Stimulated activated CD4-positive, alpha-beta T cell treated with anti-CD3 and anti-CD28 coated beads, Interleukin-1b, Interleukin-23, amount 100 ng/mL, for 24 hours (primary cell): ENCODE results near the gene ZSWIM7.
A peak's percentile ranks its signal among the peaks of the same experiment; 100 is the strongest.

Source experiments
- DNase-seq, 4 experiments: peaks; one replicate each; pipeline ENCODE4 v3.0.0-alpha.2; 2020; ENCODE audit warnings: low read depth in 4 of 4, low spot score in 1 of 4

The ZSWIM7 gene

DNA sequence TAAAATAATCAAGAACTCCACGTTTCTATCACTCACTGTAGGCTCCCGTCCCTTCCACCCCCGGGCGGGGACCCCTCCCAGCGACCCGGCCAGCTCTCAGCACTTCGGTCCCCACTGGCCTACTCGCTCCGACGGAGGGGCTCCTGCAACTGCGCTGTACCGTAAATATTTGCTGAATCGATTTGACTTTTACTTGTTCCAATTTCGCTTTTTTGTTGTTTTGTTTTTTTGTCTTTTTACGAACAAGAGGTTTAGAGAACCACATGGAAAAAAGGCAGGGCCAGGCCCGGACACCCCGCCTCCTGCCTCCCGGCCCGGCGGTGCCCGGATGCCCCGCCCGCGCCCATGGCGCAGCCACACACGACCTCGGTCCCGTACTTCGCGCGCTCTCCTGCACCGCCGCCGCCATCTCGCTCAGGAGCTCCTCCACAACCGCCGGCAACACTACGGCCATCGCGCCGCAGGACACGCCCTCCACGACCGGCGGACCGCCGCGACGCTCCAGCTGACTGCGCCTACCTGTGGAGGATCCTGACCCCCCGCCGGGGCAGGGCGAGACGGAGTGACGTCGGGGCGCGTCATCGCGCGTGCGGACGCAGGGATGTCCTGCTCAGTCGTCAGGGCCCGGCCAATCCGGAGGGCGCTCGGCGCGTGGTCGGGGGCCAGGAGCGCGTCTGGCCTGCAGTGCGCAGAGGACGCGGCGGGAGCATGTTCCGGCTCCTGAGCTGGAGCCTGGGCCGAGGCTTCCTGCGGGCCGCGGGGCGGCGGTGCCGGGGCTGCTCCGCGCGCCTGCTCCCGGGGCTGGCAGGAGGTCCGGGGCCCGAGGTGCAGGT lies at the start of gene ZSWIM7, which contains the start of gene TTC19:
TSS of gene ZSWIM7 (minus strand) at position 564 of the 833 bp plus-strand sequence. CDS start at position 454, 110 bp downstream.
TSS of gene TTC19 (plus strand) at position 684 of the 833 bp plus-strand sequence. CDS start at position 709, 25 bp downstream.
- DNase-seq, result peak; percentile 77 to 94 (median 84)

DNA sequence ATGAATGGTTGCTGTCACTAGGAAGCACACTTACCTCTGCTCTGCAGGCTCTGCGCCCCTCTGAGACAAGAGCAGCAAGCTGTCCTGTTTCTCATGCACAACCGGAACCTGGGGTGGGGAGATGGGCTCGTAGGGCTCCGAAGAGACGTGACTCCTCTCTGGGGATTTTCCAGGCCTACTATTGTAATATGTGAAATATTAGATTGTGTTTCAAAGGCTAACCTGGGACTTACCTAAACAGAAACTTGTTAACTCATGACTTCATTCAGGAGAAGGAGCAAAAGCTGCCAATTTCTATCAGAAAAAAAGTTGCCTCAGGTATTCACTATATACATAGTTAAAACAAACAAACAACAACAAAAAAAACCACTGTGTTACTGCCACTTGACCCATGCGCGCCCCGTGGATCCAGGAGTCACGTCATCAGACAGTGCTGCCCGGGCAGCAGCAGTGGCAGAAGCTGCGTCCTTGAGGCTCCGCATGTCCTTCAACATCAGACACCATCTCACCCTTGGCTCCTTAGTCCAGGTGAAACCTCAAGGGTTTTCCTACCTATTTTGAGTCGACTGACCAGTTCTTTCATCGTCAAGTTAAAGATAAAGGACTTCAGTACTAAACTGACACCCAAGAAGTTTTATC lies 49.4 kb upstream of the ZSWIM7 start:
- no peak for DNase-seq

- no peak for DNase-seq
These were observed 47.5 kb upstream of the ZSWIM7 start for GRCh38 chr17:16046966-16047365.

GRCh38 chr17:16044487-16044886 lies 45.0 kb upstream of the ZSWIM7 start:
- no peak for DNase-seq

DNA sequence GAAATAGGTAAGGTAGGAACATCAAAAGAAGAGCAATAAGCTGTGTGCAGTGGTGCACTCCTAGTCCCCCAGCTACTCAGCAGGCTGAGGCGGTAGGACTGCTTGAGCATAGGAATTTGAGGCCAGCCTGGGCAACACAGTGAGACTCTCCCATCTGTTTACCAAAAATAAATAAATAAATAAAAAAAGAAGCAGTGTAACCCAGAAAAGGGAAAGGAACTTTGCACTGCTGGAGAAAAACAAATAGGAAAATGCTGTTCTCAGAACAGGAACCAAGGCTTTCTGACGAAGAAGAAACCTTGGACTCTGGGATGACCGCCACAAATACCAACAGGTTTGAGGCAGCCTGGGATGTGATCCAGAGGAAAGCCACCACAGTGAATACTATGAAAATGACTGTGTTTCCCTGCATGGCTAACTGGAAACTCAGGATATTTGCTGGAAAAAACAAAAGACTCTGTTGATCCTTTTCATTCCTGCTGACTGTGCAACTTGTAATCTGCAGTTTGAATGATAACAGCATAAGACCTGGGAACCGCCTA lies 41.3 kb upstream of the ZSWIM7 start:
- DNase-seq, result no peak

DNA sequence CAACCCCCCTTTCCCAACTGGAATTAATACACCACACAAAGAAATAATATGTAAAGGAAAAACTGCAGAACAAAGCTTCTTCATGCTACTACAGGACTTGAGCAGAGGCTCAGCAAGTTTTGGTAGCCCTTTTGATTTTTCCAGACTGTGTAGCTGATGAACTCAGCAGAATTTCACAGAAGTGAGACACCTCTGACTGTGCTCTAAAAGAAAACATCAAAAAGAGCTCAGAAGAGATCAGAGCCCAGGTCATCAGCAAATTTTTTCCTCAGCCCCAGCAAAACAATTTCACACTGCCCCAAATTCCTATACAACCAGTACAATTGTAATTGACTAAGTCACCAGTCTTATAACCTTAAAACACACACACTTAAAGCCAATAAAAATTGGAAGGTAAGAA lies 38.1 kb upstream of the ZSWIM7 start:
- no peak for DNase-seq

DNA sequence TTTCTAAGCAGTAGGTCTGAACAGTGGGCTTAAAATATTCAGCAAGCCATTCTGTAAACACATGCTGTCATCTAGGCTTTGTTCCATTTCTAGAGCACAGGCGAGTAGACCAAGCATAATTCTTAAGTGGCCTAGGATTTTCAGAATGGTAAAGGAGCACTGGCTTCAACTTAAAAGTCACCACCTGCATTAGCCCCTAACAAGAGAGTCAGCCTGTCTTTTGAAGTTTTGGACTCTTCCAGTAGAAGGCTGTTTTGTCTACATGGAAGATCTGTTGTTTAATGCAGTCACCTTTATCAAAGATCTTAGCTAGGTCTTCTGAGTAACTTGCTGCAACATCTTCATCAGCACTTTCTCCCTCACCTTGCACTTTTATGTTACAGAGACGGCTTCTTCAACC lies 36.8 kb upstream of the ZSWIM7 start:
- no peak for DNase-seq

- no peak for DNase-seq
These were observed 34.3 kb upstream of the ZSWIM7 start for GRCh38 chr17:16033729-16034349.

GRCh38 chr17:16027708-16028584 lies 28.4 kb upstream of the ZSWIM7 start:
- peak; percentile 14 to 48 (median 18) for DNase-seq

DNA sequence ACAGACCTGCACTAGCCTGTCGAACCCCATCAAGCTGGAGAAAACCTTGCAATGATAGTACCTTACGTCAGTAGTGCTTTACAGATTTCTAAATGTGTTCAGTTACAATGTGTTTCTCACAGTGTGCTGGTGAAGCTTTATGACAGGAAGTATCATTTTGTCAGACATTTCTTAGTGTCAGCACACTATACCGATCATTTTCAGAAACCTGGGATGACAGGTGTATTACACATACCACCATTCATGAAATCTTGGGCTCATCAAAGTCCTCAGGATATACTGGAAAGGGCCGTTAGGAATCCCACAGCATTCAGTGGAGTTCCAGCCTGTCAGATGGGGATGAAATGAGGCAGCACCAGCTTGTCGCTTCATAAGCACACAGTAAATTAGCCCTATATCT lies 27.4 kb upstream of the ZSWIM7 start:
- DNase-seq, result no peak

- DNase-seq, result no peak
These were observed 25.7 kb upstream of the ZSWIM7 start for GRCh38 chr17:16025202-16025601.

DNA sequence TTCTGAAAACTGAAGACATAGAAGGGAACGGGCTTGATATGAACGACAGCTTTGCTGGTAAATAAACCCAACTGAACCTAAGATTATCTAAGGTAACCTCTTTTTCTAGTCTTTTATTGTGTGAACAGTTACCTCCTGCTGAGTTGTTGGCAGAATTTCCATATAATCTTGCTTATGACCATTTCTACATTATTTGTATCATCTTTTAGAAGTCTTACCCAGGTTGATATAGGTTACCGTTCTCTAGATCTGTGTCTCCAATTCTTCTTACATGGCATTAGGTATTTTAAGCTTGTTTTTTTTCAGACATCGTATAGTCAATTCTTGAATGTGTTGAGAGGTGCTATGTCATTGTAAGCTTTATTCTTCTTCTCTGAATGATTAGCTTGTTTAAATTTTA lies 24.4 kb upstream of the ZSWIM7 start:
- DNase-seq, result no peak

GRCh38 chr17:16019347-16019746 lies 19.8 kb upstream of the ZSWIM7 start:
- no peak for DNase-seq

DNA sequence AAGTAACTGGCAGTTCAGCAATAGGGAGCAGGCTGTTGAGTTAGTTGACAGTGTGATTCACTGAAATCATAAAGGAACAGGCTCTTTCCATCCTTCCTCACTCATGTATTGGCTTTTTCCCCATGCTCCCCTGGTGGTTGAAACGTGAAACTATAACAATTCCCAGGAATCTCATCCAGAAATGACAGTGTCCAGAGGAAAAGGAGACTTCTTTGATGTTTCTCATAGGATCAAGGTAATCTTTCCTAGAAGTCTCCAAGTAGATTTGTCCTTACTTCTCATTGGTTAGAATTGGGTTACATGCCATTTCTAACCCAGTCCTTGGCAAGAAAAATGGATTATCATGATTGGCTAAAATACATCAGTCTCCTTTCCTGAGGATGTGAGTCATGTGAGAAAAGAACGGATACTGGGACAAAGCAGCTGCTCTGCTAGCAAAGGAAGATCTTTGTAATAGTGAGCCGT lies 14.5 kb upstream of the ZSWIM7 start:
- no peak for DNase-seq

DNA sequence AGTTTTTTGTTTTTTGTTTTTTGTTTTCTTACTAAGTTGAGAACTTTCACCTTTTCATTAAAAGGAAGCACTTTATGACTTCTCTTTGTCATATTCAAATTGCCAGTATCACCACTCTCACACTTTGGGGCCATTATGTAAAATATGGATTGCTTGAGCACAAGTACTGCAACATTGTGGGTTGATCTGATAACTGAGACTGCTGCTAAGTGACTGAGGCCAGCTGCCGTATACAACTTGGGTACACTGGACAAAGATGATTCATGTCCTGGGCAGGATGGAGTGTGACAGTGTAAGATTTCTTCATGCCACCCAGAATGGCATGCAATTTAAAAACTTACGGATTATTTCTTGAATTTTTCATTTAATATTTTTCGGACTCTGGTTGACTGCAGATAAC lies 7.9 kb upstream of the ZSWIM7 start:
- no peak for DNase-seq

DNA sequence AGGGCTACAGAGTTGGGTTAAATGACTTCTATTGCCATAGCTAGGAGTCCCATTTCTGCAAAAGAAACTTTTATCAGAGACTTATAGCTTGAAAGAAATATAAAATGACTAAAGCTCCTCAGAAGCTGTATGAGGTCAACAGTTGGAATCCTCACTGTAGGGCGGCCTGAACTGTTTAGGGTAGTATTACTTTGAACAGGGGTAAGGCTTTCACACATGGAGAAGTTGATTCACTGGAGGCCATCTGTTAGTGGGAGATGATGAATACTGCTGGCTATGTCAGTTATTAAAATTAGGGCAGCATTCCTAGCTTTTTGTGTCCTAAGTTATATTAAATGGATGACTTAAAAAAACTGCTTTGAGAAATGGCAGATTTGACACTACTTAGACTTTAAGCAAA lies 6.1 kb upstream of the ZSWIM7 start:
- no peak for DNase-seq

- no peak for DNase-seq
These were observed 4.3 kb upstream of the ZSWIM7 start for GRCh38 chr17:16003841-16004240.

DNA sequence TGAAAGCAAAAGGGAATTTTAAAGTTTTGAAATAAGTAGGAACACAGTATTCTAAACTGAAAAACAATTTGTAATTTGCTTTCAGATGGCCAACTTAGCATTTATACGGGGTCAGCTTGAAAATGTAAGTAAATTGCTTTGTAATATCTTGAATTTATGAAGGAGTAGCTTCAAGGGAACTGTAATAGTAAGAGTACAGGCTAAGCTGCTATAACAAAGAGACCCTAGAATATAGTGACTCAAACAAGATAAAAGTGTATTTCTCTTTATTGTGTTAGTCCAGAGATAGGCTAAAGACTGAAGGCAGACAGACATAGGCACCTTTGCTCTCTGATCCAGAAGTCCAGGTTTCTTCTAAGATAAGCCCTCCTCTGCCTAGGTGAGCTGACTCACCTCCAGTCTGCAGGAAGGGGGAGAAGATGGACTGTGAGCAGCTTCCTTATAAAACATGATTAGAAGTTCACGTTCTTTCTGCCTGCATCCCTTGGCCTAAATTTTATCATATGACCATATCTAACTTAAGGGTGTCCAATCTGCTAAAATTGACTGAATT lies 3.3 kb upstream of the ZSWIM7 start:
- no peak for DNase-seq

- DNase-seq, result no peak
These were observed 1.9 kb upstream of the ZSWIM7 start for GRCh38 chr17:16001226-16001897.
